GM21528 (cell line): Measurements from ENCODE around the gene INPP4A.

Experiments
- ATAC-seq: cut with Tn5 transposase; IDR thresholded peaks from one replicate; pipeline ENCODE4 v1.9.1; 2021; ENCODE audit warnings: mild to moderate bottlenecking, moderate library complexity; ENCODE audit not compliant: unreplicated experiment, low FRiP score

INPP4A gene

DNA sequence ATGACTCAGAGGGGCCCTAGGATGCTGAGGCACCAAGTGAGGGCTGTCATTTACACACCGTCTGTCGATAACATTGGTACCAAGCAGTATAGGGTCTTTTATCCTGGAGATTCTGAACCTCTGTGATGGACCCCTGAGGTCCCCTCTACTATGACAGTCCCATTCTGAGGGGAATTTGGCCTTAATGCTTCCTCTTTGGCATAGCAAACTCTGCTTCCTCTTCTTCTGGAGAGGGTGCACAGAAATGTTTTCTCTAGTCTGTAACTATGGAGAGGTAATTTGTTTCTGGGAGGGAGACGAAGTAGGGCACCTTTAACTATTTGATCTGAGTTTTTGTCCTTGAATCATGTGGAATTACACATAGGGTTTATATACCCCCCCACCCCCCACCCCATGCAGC is 44.8 kb downstream of the INPP4A start:
- no peak for ATAC-seq

DNA sequence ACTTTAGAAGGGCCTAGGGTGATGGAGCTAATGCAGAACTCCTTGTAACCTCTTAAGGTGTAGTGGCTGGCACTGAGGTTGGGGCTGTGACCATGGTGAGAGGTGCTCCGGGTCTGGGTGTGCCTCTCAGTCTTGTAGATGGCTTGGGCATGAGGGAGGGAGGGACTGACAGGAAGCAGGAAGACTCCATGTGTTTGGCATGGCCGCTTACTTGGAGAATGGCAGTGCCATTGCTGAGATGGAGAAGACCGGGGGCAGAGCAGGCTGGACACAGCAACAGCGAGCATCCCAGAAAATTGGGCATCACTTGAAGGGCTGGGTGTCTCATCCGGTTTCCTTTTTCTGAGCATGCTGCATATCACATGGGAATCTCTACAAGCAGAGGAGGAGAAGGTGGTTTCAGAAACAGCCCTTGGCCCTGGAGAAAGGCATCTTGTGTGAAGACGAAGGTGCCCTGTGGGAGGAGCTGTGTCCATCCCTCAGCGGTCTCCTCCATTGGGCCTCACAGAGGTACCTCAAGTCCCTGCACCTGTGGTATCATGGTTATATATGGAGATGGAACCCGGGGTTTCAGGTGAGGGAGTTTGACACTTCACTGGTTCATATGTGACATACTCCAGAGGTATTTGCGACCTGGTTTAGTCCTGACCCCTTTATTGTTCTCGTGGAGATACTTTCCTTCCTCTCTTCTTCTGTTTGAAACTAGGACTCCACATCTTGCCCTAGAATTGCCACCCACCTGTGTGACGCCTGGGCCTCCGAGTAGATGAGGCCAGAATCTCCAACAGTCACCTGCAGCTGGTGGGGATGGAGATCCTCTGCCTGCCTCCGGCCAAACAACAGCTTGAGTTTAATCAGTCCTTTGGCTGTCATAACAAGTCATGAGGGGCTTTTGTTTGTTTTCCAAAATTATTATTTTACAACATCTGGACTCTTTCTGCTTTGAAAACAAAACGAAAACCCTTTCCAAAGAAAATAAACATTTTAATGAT is 45.6 kb downstream of the INPP4A start:
- no peak for ATAC-seq

DNA sequence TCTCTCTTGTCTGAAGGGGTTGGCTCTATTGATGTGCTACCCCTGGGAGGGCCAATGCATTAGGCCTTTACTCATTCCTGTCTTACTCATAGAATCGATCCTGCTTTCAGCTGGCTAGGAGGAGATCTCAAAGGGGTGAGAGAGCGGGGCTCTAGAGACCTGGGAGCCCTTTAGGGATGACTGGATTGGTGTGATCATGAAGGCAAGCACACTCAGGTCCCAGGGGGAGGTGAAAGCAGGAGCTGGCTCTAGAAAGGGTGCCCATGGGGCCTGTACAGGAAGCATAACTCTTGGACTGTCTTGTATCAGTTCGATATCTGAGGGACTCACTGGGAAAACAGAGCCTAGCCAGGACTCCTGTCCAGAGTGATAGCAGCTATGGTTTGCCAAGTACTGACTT is 47.8 kb downstream of the INPP4A start:
- no peak for ATAC-seq

DNA sequence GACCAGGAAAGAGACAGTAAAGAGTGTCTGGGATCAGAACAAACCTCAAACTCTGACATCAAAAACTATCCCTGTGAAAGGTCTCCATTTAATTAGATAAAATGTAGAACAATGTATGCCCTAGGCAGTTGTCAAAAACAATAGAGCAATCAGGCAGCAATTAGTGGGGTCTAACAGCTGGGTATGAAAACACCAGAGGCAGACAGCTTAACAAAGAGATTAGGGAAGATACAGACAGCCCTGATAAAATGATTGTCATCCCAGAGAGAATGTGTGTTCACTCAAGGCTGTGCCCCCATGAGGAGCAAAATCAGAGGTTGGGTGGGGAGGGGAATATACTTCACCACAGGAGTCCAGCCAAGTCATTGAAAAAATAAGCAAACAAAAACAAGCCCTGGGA is 50.0 kb downstream of the INPP4A start:
- no peak for ATAC-seq

DNA sequence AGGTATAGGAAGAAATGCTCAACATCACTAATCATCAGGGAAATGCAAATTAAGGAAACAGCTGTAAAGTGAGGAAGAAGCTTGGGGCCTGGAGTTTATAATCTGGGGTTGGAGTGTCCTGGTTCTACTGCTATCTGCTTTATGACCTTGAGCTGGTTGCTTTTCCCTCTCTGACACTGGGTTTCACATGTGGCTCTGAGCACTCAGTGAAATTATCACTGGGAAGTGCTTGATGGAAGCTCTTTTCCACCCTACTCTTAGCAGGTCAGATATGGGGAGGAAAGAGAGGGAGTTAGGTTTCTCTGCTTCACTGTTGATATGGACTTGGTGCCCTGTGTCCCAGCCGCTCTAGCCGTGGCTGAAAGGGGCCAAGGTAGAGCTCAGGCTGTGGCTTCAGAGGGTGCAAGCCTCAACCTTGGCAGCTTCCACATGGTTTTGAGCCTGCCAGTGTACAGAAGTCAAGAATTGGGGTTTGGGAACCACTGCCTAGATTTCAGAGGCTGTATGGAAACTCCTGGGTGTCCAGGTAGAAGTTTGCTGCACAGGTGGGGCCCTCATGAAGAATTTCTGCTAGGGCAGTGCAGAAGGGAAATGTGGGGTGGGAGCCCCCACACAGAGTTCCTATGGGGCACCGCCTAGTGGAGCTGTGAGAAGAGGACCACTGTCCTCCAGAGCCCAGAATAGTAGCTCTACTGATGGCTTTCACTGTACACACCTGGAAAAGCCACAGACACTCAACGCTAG is 52.3 kb downstream of the INPP4A start:
- no peak for ATAC-seq

DNA sequence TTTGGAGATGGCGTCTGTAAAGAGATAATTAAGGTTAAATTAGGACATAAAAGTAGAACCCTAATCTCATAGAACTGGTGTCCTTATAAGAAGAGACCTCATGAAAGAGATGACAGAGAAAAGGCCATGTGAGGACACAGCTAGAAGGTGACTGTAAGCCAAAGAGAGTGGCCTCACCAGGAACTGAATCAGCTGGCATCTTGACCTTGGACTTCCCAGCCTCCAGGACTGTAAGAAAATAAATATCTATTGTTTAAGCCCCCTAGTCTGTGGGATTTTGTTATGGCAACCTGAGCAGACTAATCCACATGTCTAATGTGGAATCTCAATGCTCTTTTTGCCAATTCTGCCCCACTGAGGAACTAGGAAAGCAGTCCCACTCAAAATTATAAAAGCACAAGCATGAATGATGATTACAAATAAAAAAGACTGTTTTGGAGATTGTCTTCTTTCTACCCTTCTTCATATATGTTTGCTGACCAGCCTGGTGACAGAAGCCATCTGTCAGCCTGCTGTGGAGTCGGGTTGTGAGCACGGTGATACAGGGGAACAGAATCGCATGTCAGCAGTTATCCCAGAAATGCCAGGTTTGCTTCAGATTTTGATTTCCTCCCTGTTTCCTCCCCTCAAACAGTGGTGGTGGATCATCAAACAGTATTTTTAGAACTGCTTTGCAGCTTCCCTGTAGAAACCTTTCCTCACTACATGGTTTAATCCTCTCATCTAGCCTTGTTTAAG is 54.2 kb downstream of the INPP4A start:
- ATAC-seq = no peak

DNA sequence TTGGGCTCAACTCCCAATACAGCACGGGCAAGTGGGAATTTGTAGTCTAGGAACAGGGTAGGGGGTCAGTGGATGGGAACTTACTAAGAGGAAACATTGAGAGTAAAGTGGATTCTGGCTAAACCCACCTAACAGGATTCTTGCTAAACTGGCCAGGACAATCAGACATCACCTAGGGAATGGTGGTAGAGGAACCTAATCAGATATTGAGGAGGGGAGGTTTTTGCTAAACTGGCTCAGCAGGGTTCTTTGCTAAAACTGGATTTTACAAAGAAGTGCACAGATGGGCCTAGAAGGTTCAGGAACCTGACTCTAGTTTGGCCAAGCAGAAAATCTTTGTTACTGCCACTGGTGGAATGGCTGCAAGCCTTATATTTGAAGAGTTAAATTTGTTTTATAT is 55.9 kb downstream of the INPP4A start:
- no peak for ATAC-seq

DNA sequence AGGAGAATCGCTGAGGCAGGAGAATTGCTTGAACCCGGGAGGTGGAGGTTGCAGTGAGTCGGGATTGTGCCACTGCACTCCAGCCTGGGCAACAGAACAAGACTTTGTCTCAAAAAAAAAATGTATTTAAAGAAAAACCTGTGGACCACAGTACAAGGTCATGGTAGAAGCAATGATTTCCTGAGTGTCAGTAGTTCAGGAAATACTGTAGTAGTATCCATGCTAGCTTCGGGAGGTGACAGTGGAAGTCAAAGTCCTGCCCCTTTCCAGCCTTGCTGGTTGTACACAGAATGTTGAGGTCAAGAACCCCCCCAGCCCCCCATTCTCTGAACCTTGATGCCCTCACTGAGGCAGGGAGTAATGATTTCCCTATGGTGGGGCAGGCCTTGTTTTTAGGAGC is 56.6 kb downstream of the INPP4A start:
- ATAC-seq = no peak

DNA sequence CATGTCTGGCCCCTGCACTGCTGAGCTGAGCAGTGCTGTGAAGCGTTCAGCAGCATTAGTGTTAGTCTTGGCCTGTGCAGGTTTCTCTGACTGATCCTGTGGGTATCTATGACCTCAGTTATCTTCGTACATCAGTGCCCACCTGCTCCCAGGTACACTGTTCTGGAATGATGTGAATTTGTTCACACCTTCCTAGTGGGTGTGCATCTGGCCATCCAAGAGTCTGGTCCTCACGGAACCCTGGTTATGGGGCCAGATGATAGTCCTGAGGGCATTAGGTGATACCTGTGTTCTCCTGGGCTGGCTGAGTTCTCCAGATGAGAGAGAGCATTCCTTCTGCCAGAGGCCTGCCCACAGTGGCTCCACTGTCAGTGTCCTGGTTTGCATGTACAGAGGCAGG is 57.2 kb downstream of the INPP4A start:
- no peak for ATAC-seq

DNA sequence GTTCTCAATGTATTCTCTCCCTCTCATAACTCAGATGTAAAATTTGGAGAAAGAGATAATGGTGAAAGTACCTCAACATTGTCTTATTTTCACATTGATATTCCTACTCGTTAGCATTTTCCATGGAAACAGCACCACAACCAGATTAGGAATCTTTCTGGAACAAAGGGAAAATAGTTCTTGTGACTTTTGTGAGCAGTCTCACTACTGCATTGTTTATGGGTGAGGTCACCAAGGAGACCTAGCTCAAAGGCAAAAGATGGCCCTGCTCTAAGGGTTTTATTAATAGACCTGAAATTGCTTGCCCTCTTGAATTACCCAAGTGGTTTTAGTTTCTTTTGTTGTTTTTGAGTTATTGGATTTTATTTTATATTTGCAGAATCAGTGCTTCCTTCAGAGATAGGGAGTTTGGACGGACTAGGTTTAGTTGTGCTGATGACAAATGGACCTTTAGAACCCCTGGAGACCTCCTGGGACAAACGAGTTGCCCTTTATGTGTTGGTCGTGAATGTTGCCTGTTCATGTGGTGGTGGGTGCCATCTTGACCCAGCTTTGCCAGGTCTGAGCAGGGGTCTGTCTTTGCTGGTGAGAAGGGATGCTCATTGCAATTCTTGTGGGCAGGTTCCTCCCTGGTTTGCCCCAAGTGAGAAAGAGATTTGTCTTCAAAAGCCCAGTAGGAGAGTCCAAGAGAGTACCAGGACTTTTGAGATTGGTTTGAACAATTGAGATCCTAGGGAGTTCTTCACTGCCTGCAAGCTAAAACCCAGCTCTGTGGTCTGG is 58.1 kb downstream of the INPP4A start:
- ATAC-seq = no peak

DNA sequence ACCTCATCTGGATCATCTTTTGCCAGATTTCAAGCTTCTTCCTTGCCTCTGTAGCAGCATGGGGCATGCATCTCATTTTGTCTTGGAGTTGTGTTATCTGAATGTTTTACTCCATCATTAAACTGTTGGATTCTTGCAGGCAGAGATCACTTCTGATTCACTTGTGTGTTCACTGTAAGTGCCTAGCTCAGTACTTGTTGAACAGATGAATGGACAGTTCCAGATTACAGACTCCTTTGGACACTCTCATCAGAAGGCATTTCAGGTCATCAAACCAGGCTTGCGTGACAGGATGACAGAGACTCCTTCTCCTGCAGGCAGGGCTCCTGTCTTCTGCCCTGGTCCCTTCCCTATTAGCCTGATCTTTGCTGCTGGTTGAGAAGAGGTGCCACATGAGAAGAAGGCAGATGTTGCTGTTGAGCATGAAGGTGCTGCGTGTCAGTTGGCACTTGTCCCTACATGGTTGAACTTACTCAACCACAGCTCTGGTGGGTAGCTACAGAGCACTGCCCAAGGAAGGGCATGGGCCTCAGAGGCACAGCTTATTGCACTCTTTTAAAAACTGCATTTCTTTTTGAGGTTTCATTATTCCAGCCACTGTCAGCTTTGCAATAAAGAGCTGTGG is 58.9 kb downstream of the INPP4A start:
- no peak for ATAC-seq

DNA sequence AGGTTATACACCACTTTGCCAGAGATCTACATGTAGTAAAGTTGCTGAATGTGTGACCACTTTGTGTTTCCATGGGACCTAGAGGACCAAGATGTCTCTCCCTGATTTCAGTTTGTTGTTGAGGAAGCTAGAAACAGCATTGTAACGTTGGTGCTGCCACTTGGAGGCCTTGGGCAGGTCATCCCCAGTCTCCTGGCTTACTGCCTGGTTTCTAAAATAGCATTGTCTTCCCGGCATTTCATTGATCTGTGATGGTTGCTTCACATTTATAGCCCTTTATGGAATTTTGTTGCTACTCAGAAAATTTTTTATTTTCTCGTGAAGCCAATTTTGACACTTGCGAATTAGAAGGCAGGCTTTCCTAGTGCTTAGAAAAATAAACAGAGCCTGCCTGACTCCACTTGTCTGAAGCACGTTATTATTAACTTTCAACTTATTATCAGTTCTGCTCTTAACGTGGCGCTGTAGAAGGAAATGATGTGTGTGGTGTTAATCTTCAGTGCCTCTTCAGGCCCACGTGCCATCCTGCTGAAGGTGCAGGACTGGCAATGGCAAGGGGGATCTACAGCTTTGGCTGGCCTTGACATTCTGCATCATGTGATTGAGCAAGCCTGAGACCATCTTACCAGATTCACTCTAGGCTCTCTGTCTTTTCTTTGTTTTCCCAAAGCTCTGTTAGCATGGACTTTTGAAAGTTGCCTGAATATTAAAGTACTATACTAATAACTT is 59.9 kb downstream of the INPP4A start:
- ATAC-seq = no peak

DNA sequence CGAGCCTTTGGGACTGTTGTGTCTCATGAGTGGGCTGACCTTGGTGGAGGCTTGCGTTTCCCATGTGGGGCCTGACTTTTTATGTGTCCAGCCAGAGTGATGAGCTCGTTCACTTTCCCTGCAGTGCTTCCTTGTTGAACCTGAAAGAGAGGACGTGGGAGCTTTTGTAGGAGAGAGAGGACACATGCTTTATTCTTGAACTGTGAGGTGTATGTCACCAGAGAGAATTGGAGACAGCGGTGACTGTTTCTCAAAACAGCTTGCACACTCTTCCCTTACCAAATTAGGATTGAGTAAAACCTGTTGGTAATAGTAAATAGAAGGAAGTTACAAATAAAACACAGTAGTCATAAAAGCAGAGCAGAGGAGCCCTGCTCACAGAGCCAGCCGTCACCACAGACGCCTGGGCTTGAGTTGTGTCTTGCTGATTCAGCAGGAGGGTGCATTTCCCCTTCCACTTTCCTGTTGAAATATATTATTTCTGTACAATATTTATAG is 60.7 kb downstream of the INPP4A start:
- no peak for ATAC-seq

DNA sequence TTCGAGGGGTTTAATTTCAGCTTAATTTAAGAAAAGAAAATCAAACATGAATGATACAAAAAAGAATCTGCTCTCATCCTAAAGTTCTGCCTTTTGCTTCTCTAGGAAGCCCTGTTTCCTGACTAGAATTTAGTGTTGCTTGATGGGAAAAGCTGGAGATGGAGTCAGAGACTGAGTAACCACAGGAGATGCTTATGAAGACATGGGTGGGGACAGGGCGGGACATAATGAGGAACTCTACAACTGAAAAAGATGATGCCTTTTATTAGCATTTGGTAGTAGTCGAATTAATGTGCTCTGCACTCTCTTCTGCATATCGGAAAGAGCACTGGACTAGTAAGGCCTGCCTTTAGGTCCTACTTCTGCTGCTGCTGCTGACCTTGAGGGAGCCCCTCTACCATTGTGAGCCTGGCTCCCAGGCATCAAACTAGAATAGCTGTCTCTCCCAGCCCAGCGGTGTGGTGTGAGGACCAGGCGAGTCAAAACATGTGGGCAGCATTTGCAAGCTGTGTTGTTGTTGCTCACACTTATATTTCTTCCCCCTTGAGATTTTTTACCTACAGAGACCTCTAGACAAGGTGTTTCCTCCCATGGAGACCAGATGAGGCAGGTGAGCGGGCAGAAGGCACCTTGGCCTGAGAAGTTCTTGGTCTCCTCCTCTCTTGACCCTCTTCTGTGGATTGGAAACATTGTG is 61.5 kb downstream of the INPP4A start:
- no peak for ATAC-seq

DNA sequence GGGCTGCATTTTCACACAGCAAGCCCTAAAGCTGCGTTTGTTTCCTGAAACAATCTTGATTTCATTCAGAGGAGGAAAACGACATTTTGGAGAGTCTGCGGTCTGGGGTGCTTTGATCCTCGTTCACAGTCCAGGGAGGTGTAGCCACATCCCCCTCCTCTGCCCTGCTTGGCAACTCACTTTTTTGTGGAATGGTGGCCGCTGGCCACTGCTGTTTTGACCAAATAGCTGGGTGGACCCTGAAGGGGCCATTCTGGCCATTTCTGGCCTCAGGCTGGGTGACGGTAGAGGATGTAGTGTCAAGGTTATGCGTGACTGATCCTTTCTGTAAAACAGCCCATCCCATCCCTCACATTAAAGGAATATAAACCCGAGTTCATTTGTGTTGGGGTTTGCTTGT is 62.2 kb downstream of the INPP4A start:
- ATAC-seq = no peak

DNA sequence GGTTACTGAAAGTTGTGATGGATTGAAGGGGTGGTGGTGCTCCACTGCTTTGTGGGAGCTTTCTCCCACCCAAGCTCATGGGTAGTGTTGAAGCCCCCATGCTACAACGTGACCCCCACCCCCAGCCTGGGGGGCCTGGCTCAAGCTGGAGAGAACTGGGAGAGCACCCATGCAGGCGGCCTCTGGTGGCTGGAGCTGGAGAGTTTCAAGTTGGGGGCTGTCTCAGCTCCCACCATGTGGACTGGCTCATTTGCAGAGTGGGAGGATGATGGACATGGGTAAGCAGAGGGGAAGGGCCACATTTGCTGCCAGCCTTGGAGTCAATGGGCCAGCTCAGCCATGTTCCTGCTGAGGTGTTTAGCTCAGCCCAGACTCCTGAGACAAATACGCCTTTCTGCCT is 62.8 kb downstream of the INPP4A start:
- ATAC-seq = no peak

DNA sequence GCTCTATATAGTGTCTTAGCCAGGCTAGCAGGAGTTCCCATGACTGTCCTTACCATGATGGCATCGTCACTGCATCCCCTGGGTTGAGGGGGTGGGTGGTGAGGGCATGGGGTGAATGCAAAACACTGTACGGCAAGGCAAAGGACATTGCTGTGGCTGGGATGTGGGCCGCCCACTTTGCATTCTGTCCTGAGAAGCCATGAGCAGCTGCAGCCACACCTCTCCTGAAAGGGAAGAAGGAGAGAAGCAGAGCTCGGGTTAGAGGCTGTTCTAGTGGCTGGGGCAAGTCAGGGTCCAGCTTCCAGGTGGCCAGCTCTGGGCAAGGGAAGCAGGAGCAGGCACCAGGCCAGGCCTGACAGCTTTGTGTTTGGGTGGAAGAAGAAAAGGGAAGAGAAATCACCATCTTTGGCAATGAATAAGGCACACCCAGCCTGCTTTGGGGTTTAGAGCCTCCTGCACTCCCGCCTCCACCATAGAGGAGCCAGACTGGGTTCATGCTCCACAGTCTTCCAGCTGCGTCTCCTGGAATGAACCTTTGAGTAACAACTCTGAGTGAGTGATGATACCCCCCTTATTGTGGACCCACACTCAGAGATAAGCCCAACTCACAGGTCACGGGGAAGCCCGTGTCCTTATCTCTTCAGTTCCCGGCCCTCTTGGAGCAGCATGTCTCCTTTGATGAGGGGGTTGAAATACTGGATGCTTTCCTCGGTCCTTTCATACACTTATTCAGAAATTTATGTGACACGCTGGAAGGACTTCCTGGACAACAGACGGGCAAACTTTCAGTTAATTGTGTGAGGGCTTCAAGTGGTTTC is 63.4 kb downstream of the INPP4A start:
- ATAC-seq = no peak

DNA sequence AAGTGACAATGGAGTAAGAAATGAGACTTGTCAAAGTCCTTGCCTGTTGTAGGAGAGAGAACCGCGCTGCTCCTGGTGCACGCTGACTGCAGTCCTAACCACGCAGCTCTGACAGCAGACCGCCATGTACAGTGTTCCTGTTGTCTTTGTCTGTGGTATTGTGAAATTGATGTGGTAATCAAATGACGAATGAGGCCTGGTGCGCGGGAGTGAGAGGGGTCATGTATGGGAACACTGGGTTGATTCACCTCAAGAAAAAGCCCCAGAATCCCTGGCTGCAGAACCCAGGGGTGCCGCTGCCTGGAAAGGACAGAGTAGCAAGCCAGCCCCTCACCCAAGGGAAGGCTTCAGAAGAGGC is 64.0 kb downstream of the INPP4A start:
- ATAC-seq = no peak
